HCT116 (cell line): ENCODE results near the gene B4GALT4. TPM values are rescaled to one million over a fixed set of nuclear protein-coding genes. Genes with fewer than 3 reads are reported as not detected.

Experiments
- ATAC-seq: fragments of 200-7000 bp; cut with Tn5 transposase; 2 replicates; pipeline ENCODE4 v1.9.1; 2020; ENCODE audit warnings: mild to moderate bottlenecking, moderate library complexity
- BruUV-seq: library from RNA; stranded (reverse); fragments of 400-500 nt; replicated peaks from 2 replicates; lab custom pipeline; 2021; lab: Mats Ljungman, UMichigan
- CTCF ChIA-PET: fragments of 300-600 bp; sonication (Branson Sonifier 250); formaldehyde crosslinking; loops from one replicate; lab custom pipeline; 2021; ENCODE audit warnings: antibody characterized with exemption; lab: Charles Lee
- POLR2A ChIA-PET: fragments of 300-600, 350-600 bp; sonication (Branson Sonifier 250); formaldehyde crosslinking; loops from one replicate; lab custom pipeline; 2021; ENCODE audit warnings: antibody characterized with exemption; lab: Charles Lee
- RAD21 ChIA-PET, 2 experiments: fragments of 300-600 bp; sonication (Branson Sonifier 250); formaldehyde crosslinking; loops; one replicate each; lab custom pipeline; 2023; ENCODE audit warnings: low total read pairs in 2 of 2; ENCODE audit not compliant: uncharacterized antibody in 2 of 2, unreplicated experiment in 2 of 2, low non-redundant PET in 1 of 2; lab: Charles Lee
- DNase-seq: peaks from one replicate; pipeline ENCODE4 v3.0.0-alpha.2; 2010; ENCODE audit warnings: low read depth, low spot score
- H2AFZ ChIP-seq: fragments of 200-600 bp; shearing (Covaris generic), sonication (generic); 2 replicates; pipeline ENCODE4 v1.6.1; 2017; ENCODE audit warnings: low read depth, mixed run types, mixed read lengths, antibody characterized with exemption, low read length; ENCODE audit not compliant: poor library complexity, severe bottlenecking
- H3K27ac ChIP-seq: 2 replicates; pipeline ENCODE4 v1.5.1; 2012; ENCODE audit warnings: low read depth, low read length
- H3K27me3 ChIP-seq: fragments of 200-600 bp; sonication (generic); 2 replicates; pipeline ENCODE4 v1.6.1; 2016; ENCODE audit warnings: mixed run types, low read length, mixed read lengths; ENCODE audit not compliant: insufficient read depth
- H3K36me3 ChIP-seq, 2 experiments: fragments of 200-500 bp in 1 of 2; fragments of 200-600 bp in 1 of 2; sonication (Bioruptor generic) in 1 of 2; sonication (generic) in 1 of 2; 2 replicates each; pipeline versions ENCODE4 v1.5.1 to v1.6.1; 2014 to 2016; ENCODE audit warnings: low read length in 2 of 2, inconsistent platforms in 1 of 2, mixed read lengths in 1 of 2, mixed run types in 1 of 2; ENCODE audit not compliant: insufficient read depth in 2 of 2, control insufficient read depth in 1 of 2
- H3K4me1 ChIP-seq, 2 experiments: fragments of 200-600 bp in 1 of 2; sonication (generic) in 1 of 2; 2 replicates each; pipeline versions ENCODE4 v1.5.1 to v1.6.1; 2012 to 2017; ENCODE audit warnings: low read length in 2 of 2, inconsistent platforms in 1 of 2, mild to moderate bottlenecking in 1 of 2, mixed read lengths in 1 of 2, mixed run types in 1 of 2, moderate library complexity in 1 of 2; ENCODE audit not compliant: insufficient read depth in 2 of 2, control insufficient read depth in 1 of 2
- H3K4me2 ChIP-seq: fragments of 200-600 bp; sonication (generic); 2 replicates; pipeline ENCODE4 v1.6.1; 2017; ENCODE audit warnings: mixed run types, low read length, mixed read lengths
- H3K4me3 ChIP-seq, 2 experiments: fragments of 200-600 bp in 1 of 2; sonication (generic) in 1 of 2; replicated peaks in 1 of 2; 2 replicates each; pipeline ENCODE4 v1.5.1; 2011 to 2016; ENCODE audit warnings: low read length in 2 of 2, control low read depth in 1 of 2, low read depth in 1 of 2, mild to moderate bottlenecking in 1 of 2, mixed read lengths in 1 of 2, mixed run types in 1 of 2
- H3K79me2 ChIP-seq: fragments of 200-600 bp; sonication (generic); 2 replicates; pipeline ENCODE4 v1.6.1; 2017; ENCODE audit warnings: mild to moderate bottlenecking, mixed run types, low read length, moderate library complexity, mixed read lengths; ENCODE audit not compliant: insufficient read depth
- H3K9ac ChIP-seq: fragments of 200-600 bp; sonication (generic); 2 replicates; pipeline ENCODE4 v1.6.1; 2016; ENCODE audit warnings: low read length, mixed read lengths
- H3K9me2 ChIP-seq: fragments of 200-600 bp; sonication (generic), shearing (Covaris generic); 2 replicates; pipeline ENCODE4 v1.6.1; 2017; ENCODE audit warnings: mixed run types, mild to moderate bottlenecking, moderate library complexity; ENCODE audit not compliant: insufficient read depth
- H3K9me3 ChIP-seq, 2 experiments: fragments of 200-500 bp in 1 of 2; fragments of 200-600 bp in 1 of 2; sonication (Bioruptor generic) in 1 of 2; sonication (generic) in 1 of 2; 2 replicates each; pipeline ENCODE4 v1.6.1; 2014 to 2017; ENCODE audit warnings: low read length in 2 of 2, mixed read lengths in 2 of 2, inconsistent platforms in 1 of 2, low read depth in 1 of 2, mild to moderate bottlenecking in 1 of 2, mixed run types in 1 of 2, moderate library complexity in 1 of 2; ENCODE audit not compliant: control insufficient read depth in 1 of 2, insufficient read depth in 1 of 2
- H4K20me1 ChIP-seq: fragments of 200-600 bp; sonication (generic), shearing (Covaris generic); 2 replicates; pipeline ENCODE4 v1.6.1; 2017; ENCODE audit warnings: mixed run types, mild to moderate bottlenecking, moderate library complexity; ENCODE audit not compliant: insufficient read depth
- EGR1 ChIP-seq: IDR thresholded peaks from 2 replicates; pipeline ENCODE4 v1.6.1; 2012; ENCODE audit warnings: low read depth
- ELF1 ChIP-seq: IDR thresholded peaks from 2 replicates; pipeline ENCODE4 v1.6.1; 2012; ENCODE audit warnings: low read depth, borderline replicate concordance
- EZH2 ChIP-seq: fragments of 200-600 bp; sonication (generic); IDR thresholded peaks from 2 replicates; pipeline ENCODE4 v1.6.1; 2017; ENCODE audit warnings: antibody characterized with exemption, mixed run types
- EZH2phosphoT487 ChIP-seq: fragments of 200-600 bp; IDR thresholded peaks from 2 replicates; pipeline ENCODE4 v1.6.1; 2018; ENCODE audit warnings: antibody characterized with exemption, borderline replicate concordance
- JUND ChIP-seq: IDR thresholded peaks from 2 replicates; pipeline ENCODE4 v1.6.1; 2012
- POLR2A ChIP-seq: IDR thresholded peaks from 2 replicates; pipeline ENCODE4 v1.7.0; 2011; ENCODE audit warnings: borderline replicate concordance; ENCODE audit not compliant: insufficient read depth, insufficient read length; ENCODE audit errors: extremely low read depth
- RAD21 ChIP-seq: IDR thresholded peaks from 2 replicates; pipeline ENCODE4 v1.6.1; 2012; ENCODE audit warnings: low read depth, mild to moderate bottlenecking
- REST ChIP-seq: IDR thresholded peaks from 2 replicates; pipeline ENCODE4 v1.6.1; 2012; ENCODE audit warnings: low read depth
- TCF7L2 ChIP-seq: IDR thresholded peaks from 2 replicates; pipeline ENCODE4 v1.7.0; 2011; ENCODE audit warnings: borderline replicate concordance, inconsistent platforms; ENCODE audit not compliant: insufficient read depth, insufficient read length; ENCODE audit errors: extremely low read depth
- ZFX ChIP-seq: fragments of 450-650 bp; IDR thresholded peaks from 2 replicates; pipeline ENCODE4 v1.6.1; 2017
- ZNF274 ChIP-seq: fragments of 200-500 bp; sonication (Bioruptor generic); IDR thresholded peaks from 2 replicates; pipeline ENCODE4 v1.6.1; 2014; ENCODE audit warnings: mild to moderate bottlenecking, low read depth, low read length, inconsistent platforms
- intact Hi-C: fragments of 100-400 bp; cut with micrococcal nuclease; formaldehyde crosslinking; loops from 2 replicates; pipeline ENCODE4 v1.10.0; 2022
- total RNA-seq: library from RNA; stranded (reverse); gene quantifications from one replicate; pipeline ENCODE4 v1.2.1, GENCODE V29; 2021; ENCODE audit not compliant: unreplicated experiment

B4GALT4 gene
- total RNA-seq, 1 experiment from 2014 or later: 15.9 TPM

DNA sequence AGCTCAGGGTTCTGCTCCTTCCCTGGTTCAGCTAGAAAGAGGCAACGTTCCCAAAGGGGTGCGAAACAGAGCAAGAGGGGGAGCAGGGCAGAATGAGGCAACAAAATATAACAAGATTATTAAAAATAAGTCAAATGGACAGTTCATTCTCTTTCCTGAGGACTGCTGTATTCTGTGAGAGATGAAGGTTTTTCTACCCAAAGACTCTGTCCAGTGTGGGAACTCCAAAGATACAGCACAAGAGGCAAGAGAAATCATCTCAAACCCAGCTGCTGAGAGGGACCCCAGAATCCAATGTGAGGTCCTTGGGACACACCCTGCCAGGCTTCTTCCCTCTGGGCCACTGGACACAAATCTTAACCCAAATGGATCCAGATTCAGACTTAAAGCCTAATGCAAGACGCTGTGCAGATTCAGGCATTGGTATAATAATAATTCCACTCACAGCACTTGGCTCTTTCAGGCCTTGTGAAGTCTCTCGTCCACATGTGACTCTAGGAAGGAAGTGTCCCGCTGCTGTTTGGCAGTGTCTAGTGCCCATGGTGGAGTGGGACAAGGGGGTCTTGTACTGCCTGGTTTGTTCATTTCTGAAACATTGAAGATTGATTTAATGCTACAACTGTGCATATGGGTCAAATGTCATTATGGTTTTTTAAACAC is 39.0 kb upstream of the B4GALT4 start (continued):
- TF ChIP-seq REST (no peak), ZFX (no peak), EGR1 (no peak), TCF7L2 (no peak)

- POLR2A ChIA-PET: no interaction called here
- intact Hi-C loops: no loop called here
Measured at GRCh38 chr3:119279101-119279554, 38.5 kb upstream of the B4GALT4 start.

More at GRCh38 chr3:119279101-119279554, 38.5 kb upstream of the B4GALT4 start:
- Histone ChIP-seq H3K4me3 (no peak overlapping the region), H3K27ac (no peak overlapping the region), H3K9me3 (peaks cover 0 to 3% of the 10 kb centered on the region in 2 experiments; a peak in 1 of 4 replicates), H3K79me2 (no peaks in the 10 kb centered on the region), H3K9me2 (no peaks in the 10 kb centered on the region), H3K27me3 (no peaks in the 10 kb centered on the region), H3K36me3 (no peaks in the 10 kb centered on the region), H3K9ac (no peak overlapping the region), H4K20me1 (no peaks in the 10 kb centered on the region), H2AFZ (peak overlapping the region; percentile 10), H3K4me2 (no peak overlapping the region), H3K4me1 (no peaks in the 10 kb centered on the region)
- BruUV-seq: no TSS peak
- DNase-seq (no peak), ATAC-seq (peak; percentile 46)
- TF ChIP-seq ZFX (no peak), JUND (no peak), POLR2A (no peak), EZH2phosphoT487 (no peak), ZNF274 (no peak), EZH2 (no peak), ELF1 (no peak), REST (no peak), RAD21 (no peak)
- CTCF ChIA-PET: no interaction called here
- RAD21 ChIA-PET: no interaction called here
